Panc1 (cell line): Measurements from ENCODE around the gene NEGR1. TPM values are rescaled to one million over a fixed set of nuclear protein-coding genes. Genes with fewer than 3 reads are reported as not detected.
A peak's percentile ranks its signal among the peaks of the same experiment; 100 is the strongest.

ENCODE experiments used
- ATAC-seq: fragments of 200-7000 bp; cut with Tn5 transposase; 2 replicates; pipeline ENCODE4 v1.9.1; 2020; ENCODE audit warnings: mild to moderate bottlenecking, moderate library complexity
- BruUV-seq: library from RNA; stranded (reverse); fragments of 400-500 nt; replicated peaks from 2 replicates; lab custom pipeline; 2021; lab: Mats Ljungman, UMichigan
- CTCF ChIA-PET: fragments of 300-600 bp; sonication (Branson Sonifier 250); formaldehyde crosslinking; loops from one replicate; lab custom pipeline; 2022; ENCODE audit warnings: antibody characterized with exemption; lab: Charles Lee
- POLR2A ChIA-PET: fragments of 300-600 bp; sonication (Branson Sonifier 250); formaldehyde crosslinking; loops from one replicate; lab custom pipeline; 2022; ENCODE audit warnings: antibody characterized with exemption; lab: Charles Lee
- DNase-seq: peaks from one replicate; pipeline ENCODE4 v3.0.0-alpha.2; 2010; ENCODE audit warnings: low read depth, low spot score
- H3K27ac ChIP-seq: 2 replicates; pipeline ENCODE4 v1.5.1; 2011; ENCODE audit warnings: mild to moderate bottlenecking, low read length, inconsistent platforms
- H3K27me3 ChIP-seq: fragments of 200-500 bp; sonication (Bioruptor generic); 2 replicates; pipeline ENCODE4 v1.6.0; 2014; ENCODE audit warnings: low read length, inconsistent platforms; ENCODE audit not compliant: control insufficient read depth, insufficient read depth
- H3K36me3 ChIP-seq: fragments of 200-500 bp; sonication (Bioruptor generic); 2 replicates; pipeline ENCODE4 v1.5.1; 2014; ENCODE audit warnings: inconsistent platforms, mild to moderate bottlenecking, low read length, moderate library complexity; ENCODE audit not compliant: control insufficient read depth, insufficient read depth
- H3K4me1 ChIP-seq: 2 replicates; pipeline ENCODE4 v1.5.1; 2011; ENCODE audit warnings: inconsistent platforms, mild to moderate bottlenecking, low read length, moderate library complexity; ENCODE audit not compliant: control insufficient read depth, insufficient read depth
- H3K4me3 ChIP-seq, 2 experiments: 2 replicates each; pipeline ENCODE4 v1.5.1; 2011 to 2012; ENCODE audit warnings: low read depth in 2 of 2, low read length in 2 of 2, mild to moderate bottlenecking in 2 of 2, inconsistent platforms in 1 of 2, moderate library complexity in 1 of 2
- H3K9me3 ChIP-seq: fragments of 200-500 bp; sonication (Bioruptor generic); 2 replicates; pipeline ENCODE4 v1.5.1; 2014; ENCODE audit warnings: low read depth, mild to moderate bottlenecking, inconsistent platforms, low read length, moderate library complexity; ENCODE audit not compliant: control insufficient read depth, insufficient read depth
- POLR2AphosphoS5 ChIP-seq: IDR thresholded peaks from 2 replicates; pipeline ENCODE4 v1.6.1; 2012; ENCODE audit warnings: mild to moderate bottlenecking, low read depth, low read length, moderate library complexity
- SIN3A ChIP-seq: IDR thresholded peaks from 2 replicates; pipeline ENCODE4 v1.6.1; 2012; ENCODE audit warnings: low read depth, mild to moderate bottlenecking, low read length, moderate library complexity, borderline replicate concordance; ENCODE audit not compliant: insufficient read depth
- TCF7L2 ChIP-seq: IDR thresholded peaks from 2 replicates; pipeline ENCODE4 v1.6.1; 2011; ENCODE audit warnings: mild to moderate bottlenecking, low read depth, low read length, inconsistent platforms
- in situ Hi-C: cut with HindIII; loops from 2 replicates; pipeline ENCODE4 v1.10.0; 2016; ENCODE audit warnings: low sequenced_read_pairs, low pct_unique_long_range_greater_than_20kb
- intact Hi-C: fragments of 100-400 bp; cut with micrococcal nuclease; formaldehyde crosslinking; loops from one replicate; pipeline ENCODE4 v1.10.0; 2022; ENCODE audit not compliant: unreplicated experiment
- total RNA-seq: library from RNA; stranded (reverse); gene quantifications from one replicate; pipeline ENCODE4 v1.2.1, GENCODE V29; 2021; ENCODE audit not compliant: unreplicated experiment
- TF ChIP-seq, protein P1 (sequence below), 2 experiments: IDR thresholded peaks; 2 replicates each; pipeline ENCODE4 v1.6.1; 2011 to 2012; ENCODE audit warnings: low read depth in 2 of 2, control low read depth in 1 of 2, low read length in 1 of 2, mild to moderate bottlenecking in 1 of 2, moderate library complexity in 1 of 2; ENCODE audit not compliant: insufficient read depth in 1 of 2
- TF ChIP-seq, protein P2 (sequence below): fragments of 450-650 bp; IDR thresholded peaks from 2 replicates; pipeline ENCODE4 v1.5.1; 2017; ENCODE audit warnings: mild to moderate bottlenecking

Gene NEGR1
- total RNA-seq, 1 experiment from 2014 or later, result 2.7 TPM

DNA sequence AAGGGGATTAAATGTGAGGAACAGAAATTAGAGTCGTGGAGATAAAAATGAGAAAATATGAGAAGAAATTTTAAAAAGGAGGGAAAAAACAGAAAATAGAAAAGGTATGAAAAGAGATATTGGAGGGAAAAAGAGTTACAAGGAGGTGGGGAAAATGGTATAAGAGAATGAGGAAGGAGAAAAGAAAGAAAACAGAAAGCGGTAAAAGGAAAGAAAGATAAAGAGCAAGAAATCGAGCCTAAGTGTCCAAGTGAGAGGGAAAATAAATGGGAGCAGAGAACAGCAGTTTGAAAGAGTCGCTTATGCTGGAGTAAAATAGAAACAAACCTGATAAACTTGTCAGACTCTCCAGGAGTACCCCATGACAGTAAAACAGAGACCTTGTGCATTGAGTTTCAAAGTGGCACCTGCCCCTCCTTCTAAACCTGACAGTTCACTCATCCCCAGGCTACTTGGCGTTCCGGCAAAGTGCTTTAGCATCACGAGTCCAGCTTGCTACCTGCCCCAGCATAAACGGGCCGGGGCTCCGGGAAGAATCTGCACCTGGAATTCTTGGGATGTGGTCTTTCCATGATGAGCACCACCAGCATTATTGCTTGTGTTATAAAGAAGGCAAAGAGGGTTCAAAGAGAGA is 585 bp downstream of the NEGR1 start:
- peak overlapping the region; percentile 65 to 96 for H3K4me3 ChIP-seq
- in situ Hi-C loops (no loop called here), intact Hi-C loops (no loop called here)
- no peaks in the 10 kb centered on the region for H3K9me3 ChIP-seq
- no peak for ATAC-seq
- no TSS peak for BruUV-seq
- H3K27me3 ChIP-seq, result no peaks in the 10 kb centered on the region
- H3K4me1 ChIP-seq, result peaks cover 17% of the 10 kb centered on the region
- H3K27ac ChIP-seq, result peak overlapping the region; percentile 51; the same call in 1 of the 2 replicates
- no peaks in the 10 kb centered on the region for H3K36me3 ChIP-seq
- TF ChIP-seq TCF7L2, result no peak
- TF ChIP-seq SIN3A, result no peak
- TF ChIP-seq, protein P1, sequence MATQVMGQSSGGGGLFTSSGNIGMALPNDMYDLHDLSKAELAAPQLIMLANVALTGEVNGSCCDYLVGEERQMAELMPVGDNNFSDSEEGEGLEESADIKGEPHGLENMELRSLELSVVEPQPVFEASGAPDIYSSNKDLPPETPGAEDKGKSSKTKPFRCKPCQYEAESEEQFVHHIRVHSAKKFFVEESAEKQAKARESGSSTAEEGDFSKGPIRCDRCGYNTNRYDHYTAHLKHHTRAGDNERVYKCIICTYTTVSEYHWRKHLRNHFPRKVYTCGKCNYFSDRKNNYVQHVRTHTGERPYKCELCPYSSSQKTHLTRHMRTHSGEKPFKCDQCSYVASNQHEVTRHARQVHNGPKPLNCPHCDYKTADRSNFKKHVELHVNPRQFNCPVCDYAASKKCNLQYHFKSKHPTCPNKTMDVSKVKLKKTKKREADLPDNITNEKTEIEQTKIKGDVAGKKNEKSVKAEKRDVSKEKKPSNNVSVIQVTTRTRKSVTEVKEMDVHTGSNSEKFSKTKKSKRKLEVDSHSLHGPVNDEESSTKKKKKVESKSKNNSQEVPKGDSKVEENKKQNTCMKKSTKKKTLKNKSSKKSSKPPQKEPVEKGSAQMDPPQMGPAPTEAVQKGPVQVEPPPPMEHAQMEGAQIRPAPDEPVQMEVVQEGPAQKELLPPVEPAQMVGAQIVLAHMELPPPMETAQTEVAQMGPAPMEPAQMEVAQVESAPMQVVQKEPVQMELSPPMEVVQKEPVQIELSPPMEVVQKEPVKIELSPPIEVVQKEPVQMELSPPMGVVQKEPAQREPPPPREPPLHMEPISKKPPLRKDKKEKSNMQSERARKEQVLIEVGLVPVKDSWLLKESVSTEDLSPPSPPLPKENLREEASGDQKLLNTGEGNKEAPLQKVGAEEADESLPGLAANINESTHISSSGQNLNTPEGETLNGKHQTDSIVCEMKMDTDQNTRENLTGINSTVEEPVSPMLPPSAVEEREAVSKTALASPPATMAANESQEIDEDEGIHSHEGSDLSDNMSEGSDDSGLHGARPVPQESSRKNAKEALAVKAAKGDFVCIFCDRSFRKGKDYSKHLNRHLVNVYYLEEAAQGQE (IDR thresholded peaks at IDR 0.05; ENCODE audit: insufficient read depth in 1 of 2, low read depth in 2 of 2, low read length in 1 of 2), result no peak
- TF ChIP-seq, protein P2, sequence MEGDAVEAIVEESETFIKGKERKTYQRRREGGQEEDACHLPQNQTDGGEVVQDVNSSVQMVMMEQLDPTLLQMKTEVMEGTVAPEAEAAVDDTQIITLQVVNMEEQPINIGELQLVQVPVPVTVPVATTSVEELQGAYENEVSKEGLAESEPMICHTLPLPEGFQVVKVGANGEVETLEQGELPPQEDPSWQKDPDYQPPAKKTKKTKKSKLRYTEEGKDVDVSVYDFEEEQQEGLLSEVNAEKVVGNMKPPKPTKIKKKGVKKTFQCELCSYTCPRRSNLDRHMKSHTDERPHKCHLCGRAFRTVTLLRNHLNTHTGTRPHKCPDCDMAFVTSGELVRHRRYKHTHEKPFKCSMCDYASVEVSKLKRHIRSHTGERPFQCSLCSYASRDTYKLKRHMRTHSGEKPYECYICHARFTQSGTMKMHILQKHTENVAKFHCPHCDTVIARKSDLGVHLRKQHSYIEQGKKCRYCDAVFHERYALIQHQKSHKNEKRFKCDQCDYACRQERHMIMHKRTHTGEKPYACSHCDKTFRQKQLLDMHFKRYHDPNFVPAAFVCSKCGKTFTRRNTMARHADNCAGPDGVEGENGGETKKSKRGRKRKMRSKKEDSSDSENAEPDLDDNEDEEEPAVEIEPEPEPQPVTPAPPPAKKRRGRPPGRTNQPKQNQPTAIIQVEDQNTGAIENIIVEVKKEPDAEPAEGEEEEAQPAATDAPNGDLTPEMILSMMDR, result no peak
- TF ChIP-seq POLR2AphosphoS5, result no peak
- no peak for DNase-seq
- CTCF ChIA-PET, result no interaction called here
- POLR2A ChIA-PET, result no interaction called here

DNA sequence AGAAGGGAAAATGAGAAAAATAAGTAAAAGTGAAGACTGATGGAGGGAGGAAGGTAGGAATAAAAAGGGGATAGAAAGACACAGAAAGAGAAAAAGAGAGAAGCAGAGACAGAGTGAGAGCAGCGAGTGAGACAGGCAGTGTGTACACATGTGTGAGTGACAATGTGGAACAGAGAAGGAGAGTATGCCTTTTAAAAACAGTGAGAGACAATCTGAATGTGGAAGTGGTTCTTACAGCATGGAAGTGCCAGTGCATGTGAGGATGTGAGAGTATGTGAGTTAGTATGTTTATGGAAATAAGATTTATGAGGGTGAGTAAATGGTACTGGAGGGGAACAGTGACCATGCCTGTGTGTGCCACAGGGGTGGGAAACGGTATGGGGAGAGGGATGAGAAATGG is 1.2 kb downstream of the NEGR1 start:
- ChIA-PET CTCF (no interaction called here), POLR2A (no interaction called here)
- Histone ChIP-seq H3K36me3 (no peaks in the 10 kb centered on the region), H3K27ac (no peak overlapping the region), H3K9me3 (no peaks in the 10 kb centered on the region), H3K4me3 (peak overlapping the region in 1 of 2 experiments; percentile 96; a peak in 1 of 4 replicates), H3K27me3 (no peaks in the 10 kb centered on the region), H3K4me1 (peaks cover 17% of the 10 kb centered on the region)
- no TSS peak for BruUV-seq
- TF ChIP-seq, protein P1 (IDR thresholded peaks at IDR 0.05; ENCODE audit: insufficient read depth in 1 of 2, low read depth in 2 of 2, low read length in 1 of 2), result no peak
- TF ChIP-seq POLR2AphosphoS5 (no peak), TCF7L2 (no peak), SIN3A (no peak)
- TF ChIP-seq, protein P2, result no peak
- ATAC-seq (no peak), DNase-seq (no peak)
- in situ Hi-C loops (no loop called here), intact Hi-C loops (no loop called here)
